Duodenal mucosa (tissue), 2 donors: ENCODE results near the gene TRAM2.

Source experiments
- H3K27ac ChIP-seq: one replicate; pipeline ENCODE4 v1.7.0; 2013; ENCODE audit warnings: low read depth, low read length
- H3K27me3 ChIP-seq, 2 donors: one replicate each; pipeline ENCODE4 v1.7.0; 2013; ENCODE audit warnings: low read length in 2 of 2, control low read depth in 1 of 2; ENCODE audit not compliant: insufficient read depth in 2 of 2, control insufficient read depth in 1 of 2
- H3K36me3 ChIP-seq, 2 donors: one replicate each; pipeline ENCODE4 v1.7.0; 2013; ENCODE audit warnings: low read length in 2 of 2, control low read depth in 1 of 2; ENCODE audit not compliant: insufficient read depth in 2 of 2, control insufficient read depth in 1 of 2
- H3K4me1 ChIP-seq, 2 donors: one replicate each; pipeline ENCODE4 v1.7.0; 2013; ENCODE audit warnings: low read length in 2 of 2, control low read depth in 1 of 2; ENCODE audit not compliant: insufficient read depth in 2 of 2, control insufficient read depth in 1 of 2
- H3K4me3 ChIP-seq, 2 donors: one replicate each; pipeline ENCODE4 v1.7.0; 2013; ENCODE audit warnings: low read length in 2 of 2, low read depth in 1 of 2
- H3K9ac ChIP-seq, 2 donors: one replicate each; pipeline ENCODE4 v1.7.0; 2013; ENCODE audit warnings: low read length in 2 of 2, low read depth in 1 of 2
- H3K9me3 ChIP-seq, 2 donors: one replicate each; pipeline ENCODE4 v1.7.0; 2013; ENCODE audit warnings: low read length in 2 of 2, control low read depth in 1 of 2; ENCODE audit not compliant: control insufficient read depth in 1 of 2

Gene TRAM2

GRCh38 chr6:52580905-52581304, 4.0 kb upstream of the TRAM2 start:
- H3K27ac ChIP-seq: no peak overlapping the region
- H3K36me3 ChIP-seq: no peaks in the 10 kb centered on the region
- H3K9ac ChIP-seq: no peak overlapping the region
- H3K4me1 ChIP-seq: peaks cover 9 to 18% of the 10 kb centered on the region in 2 donors
- H3K27me3 ChIP-seq: no peaks in the 10 kb centered on the region
- no peaks in the 10 kb centered on the region for H3K9me3 ChIP-seq
- H3K4me3 ChIP-seq: no peak overlapping the region

GRCh38 chr6:52579006-52579660, 2.3 kb upstream of the TRAM2 start:
- Histone ChIP-seq H3K4me3 (no peak overlapping the region), H3K27ac (no peak overlapping the region), H3K36me3 (no peaks in the 10 kb centered on the region), H3K4me1 (peaks cover 26 to 34% of the 10 kb centered on the region in 2 donors), H3K9ac (no peak overlapping the region), H3K27me3 (no peaks in the 10 kb centered on the region), H3K9me3 (no peaks in the 10 kb centered on the region)

- H3K27ac ChIP-seq: peak overlapping the region; percentile 90
- no peaks in the 10 kb centered on the region for H3K36me3 ChIP-seq
- peaks cover 32 to 46% of the 10 kb centered on the region in 2 donors for H3K4me1 ChIP-seq
- H3K27me3 ChIP-seq: no peaks in the 10 kb centered on the region
- H3K9ac ChIP-seq: peak overlapping the region; percentile 69 to 98
- no peaks in the 10 kb centered on the region for H3K9me3 ChIP-seq
- peak overlapping the region; percentile 80 to 82 for H3K4me3 ChIP-seq
Measured at GRCh38 chr6:52577778-52578463, 1.1 kb upstream of the TRAM2 start.

- H3K27ac ChIP-seq: peak overlapping the region; percentile 73
- peak overlapping the region; percentile 87 to 93 for H3K4me3 ChIP-seq
- peak overlapping the region; percentile 67 to 87 for H3K9ac ChIP-seq
Measured at GRCh38 chr6:52576392-52577021, 353 bp downstream of the TRAM2 start.

GRCh38 chr6:52576054-52576391, 837 bp downstream of the TRAM2 start:
- Histone ChIP-seq H3K4me3 (peak overlapping the region; percentile 87 to 93), H3K9me3 (no peaks in the 10 kb centered on the region), H3K27ac (peak overlapping the region; percentile 34), H3K36me3 (no peaks in the 10 kb centered on the region), H3K27me3 (no peaks in the 10 kb centered on the region), H3K4me1 (peaks cover 36 to 54% of the 10 kb centered on the region in 2 donors), H3K9ac (peak overlapping the region; percentile 67 to 87)

More at GRCh38 chr6:52576392-52577021, 353 bp downstream of the TRAM2 start:
- Histone ChIP-seq H3K9me3 (no peaks in the 10 kb centered on the region), H3K36me3 (no peaks in the 10 kb centered on the region), H3K4me1 (peaks cover 32 to 50% of the 10 kb centered on the region in 2 donors), H3K27me3 (no peaks in the 10 kb centered on the region)

- H3K4me3 ChIP-seq: peak overlapping the region; percentile 87 to 93
- peaks cover 38 to 55% of the 10 kb centered on the region in 2 donors for H3K4me1 ChIP-seq
- H3K9ac ChIP-seq: peak overlapping the region; percentile 67 to 87
- H3K36me3 ChIP-seq: no peaks in the 10 kb centered on the region
- H3K27ac ChIP-seq: peak overlapping the region; percentile 34
- H3K27me3 ChIP-seq: no peaks in the 10 kb centered on the region
- H3K9me3 ChIP-seq: no peaks in the 10 kb centered on the region
Measured at GRCh38 chr6:52575502-52575892, 1.4 kb downstream of the TRAM2 start.

GRCh38 chr6:52574709-52575501, 2.0 kb downstream of the TRAM2 start:
- Histone ChIP-seq H3K4me1 (peaks cover 38 to 61% of the 10 kb centered on the region in 2 donors), H3K36me3 (no peaks in the 10 kb centered on the region), H3K27ac (peak overlapping the region; percentile 34), H3K9ac (peak overlapping the region; percentile 21 to 67), H3K9me3 (no peaks in the 10 kb centered on the region), H3K4me3 (peak overlapping the region; percentile 87 to 93), H3K27me3 (no peaks in the 10 kb centered on the region)

GRCh38 chr6:52573295-52573694, 3.6 kb downstream of the TRAM2 start:
- H3K4me1 ChIP-seq: peaks cover 38 to 63% of the 10 kb centered on the region in 2 donors
- H3K27me3 ChIP-seq: no peaks in the 10 kb centered on the region
- no peaks in the 10 kb centered on the region for H3K36me3 ChIP-seq
- H3K9me3 ChIP-seq: no peaks in the 10 kb centered on the region
- H3K9ac ChIP-seq: peak overlapping the region in 1 of 2 donors; percentile 18
- no peak overlapping the region for H3K27ac ChIP-seq
- peak overlapping the region; percentile 4 to 19 for H3K4me3 ChIP-seq

GRCh38 chr6:52572536-52572935, 4.3 kb downstream of the TRAM2 start:
- Histone ChIP-seq H3K4me3 (no peak overlapping the region), H3K36me3 (no peaks in the 10 kb centered on the region), H3K4me1 (peaks cover 32 to 55% of the 10 kb centered on the region in 2 donors), H3K9me3 (no peaks in the 10 kb centered on the region), H3K9ac (no peak overlapping the region), H3K27me3 (no peaks in the 10 kb centered on the region), H3K27ac (no peak overlapping the region)
